NCI-H2196 (cell line): ENCODE results near the gene MTHFD1L.

Experiments used
- DNase-seq: peaks from one replicate; lab custom pipeline; 2025; ENCODE audit not compliant: unreplicated experiment; lab: John Stamatoyannopoulos, UW

MTHFD1L gene

GRCh38 chr6:150897400-150897943 lies 32.0 kb downstream of the MTHFD1L start:
- no peak for DNase-seq

DNA sequence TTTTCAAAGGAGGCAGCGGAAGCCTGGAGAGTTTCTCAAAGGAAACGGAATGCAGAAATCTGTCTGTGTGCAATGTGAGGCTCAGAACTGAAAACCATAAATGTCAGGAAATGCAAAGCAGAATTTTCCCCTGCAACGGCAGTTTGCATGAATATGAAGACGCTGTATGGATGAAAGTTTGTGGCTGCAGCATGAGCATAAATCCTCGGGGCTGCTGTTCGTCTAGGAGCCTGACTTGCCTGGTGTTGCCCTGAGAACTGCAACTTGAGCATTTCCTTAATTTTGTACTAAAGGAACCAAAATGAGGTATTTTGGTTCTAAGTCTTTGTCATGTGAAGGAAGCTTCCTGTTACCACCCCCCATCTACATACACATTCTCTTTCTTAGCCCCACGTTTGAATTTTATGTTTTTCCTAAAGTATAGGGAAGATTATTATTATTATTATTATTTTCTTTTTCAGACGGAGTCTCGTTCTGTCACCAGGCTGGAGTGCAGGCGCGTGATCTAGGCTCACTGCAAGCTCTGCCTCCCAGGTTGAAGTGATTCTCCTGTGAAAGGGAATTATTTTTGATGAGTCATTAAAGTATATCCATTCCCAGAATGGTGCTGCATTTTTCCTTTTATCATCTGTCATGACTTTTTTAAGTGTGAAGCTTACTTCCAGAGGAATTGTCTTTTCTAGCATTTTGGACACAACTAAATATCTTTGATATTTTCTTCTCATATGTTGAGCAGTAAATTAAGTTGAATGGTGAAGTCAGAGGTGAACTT lies 33.1 kb downstream of the MTHFD1L start:
- DNase-seq, result no peak

DNA sequence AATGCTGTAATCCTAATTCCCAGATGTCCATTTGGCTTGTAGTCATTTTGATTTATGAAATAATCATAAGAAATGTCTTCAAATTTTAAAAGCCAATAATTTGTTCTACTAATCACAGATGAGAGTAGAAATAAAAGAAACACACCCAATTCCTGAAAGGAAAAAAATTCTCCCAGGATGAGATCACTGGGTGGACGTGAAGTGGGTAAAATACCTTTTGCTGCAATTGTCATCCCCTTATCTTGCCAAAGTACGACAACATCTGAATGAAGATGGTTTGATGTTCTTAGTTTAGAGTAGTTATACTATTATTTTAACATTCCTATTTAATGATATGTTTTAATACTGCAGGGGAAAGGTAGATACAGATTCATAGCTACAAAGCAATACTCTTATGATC lies 33.7 kb downstream of the MTHFD1L start:
- no peak for DNase-seq

DNA sequence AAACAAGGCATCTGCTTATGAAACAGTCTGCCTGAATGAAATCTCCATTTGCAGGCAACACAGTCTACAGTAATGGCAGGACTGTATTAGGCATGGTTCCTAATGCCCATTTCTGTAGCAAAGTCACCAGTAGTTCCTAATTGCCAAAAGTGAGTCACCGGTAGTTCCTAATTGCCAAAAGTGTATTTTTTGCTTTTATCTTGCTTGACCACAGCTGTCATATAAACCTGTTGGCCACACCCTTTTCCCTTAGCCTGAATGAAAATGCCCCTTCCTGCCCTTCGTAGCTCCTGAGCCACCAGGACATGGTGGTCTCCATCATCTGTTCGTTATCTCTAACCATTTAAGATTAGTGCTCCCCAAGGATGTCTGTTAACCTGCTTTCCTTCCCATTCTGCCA lies 34.5 kb downstream of the MTHFD1L start:
- no peak for DNase-seq

DNA sequence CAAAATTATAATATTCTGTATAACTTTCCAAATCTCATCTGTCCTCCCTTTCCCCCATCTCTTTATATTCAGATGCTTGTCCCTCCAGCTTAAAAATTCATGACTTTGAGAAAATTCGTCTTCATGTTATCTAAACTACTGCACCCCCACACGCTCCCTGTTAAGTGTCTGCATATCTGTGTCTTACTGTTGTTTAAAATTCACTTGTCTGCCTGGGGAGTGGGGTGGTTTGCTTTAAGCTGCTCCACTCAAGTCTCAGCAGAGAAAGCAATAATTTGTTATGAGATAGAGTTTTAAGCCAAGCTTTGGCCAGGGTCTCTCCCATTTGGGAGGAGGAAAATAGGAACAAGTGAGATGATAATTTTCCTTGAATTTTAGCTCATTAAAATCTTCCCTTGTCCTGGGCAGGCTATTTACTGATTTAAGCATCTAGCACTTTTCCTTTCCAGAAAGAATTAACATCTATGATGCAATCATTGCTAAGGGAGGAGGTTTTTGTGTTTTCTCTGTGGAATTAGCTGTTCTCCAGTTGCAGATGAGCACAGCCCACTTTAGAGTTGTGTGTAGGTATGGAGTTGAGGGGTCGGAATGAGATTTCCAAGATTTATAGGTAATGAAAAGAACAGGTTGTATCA lies 36.8 kb downstream of the MTHFD1L start:
- no peak for DNase-seq

GRCh38 chr6:150905769-150906168 lies 40.3 kb downstream of the MTHFD1L start:
- no peak for DNase-seq

GRCh38 chr6:150906641-150907326 lies 41.3 kb downstream of the MTHFD1L start:
- DNase-seq, result no peak

- no peak for DNase-seq
Observed at GRCh38 chr6:150907383-150907782, 41.9 kb downstream of the MTHFD1L start.

GRCh38 chr6:150908901-150909300 lies 43.4 kb downstream of the MTHFD1L start:
- DNase-seq, result no peak

- DNase-seq, result no peak
Observed at GRCh38 chr6:150910561-150910960, 45.1 kb downstream of the MTHFD1L start.

DNA sequence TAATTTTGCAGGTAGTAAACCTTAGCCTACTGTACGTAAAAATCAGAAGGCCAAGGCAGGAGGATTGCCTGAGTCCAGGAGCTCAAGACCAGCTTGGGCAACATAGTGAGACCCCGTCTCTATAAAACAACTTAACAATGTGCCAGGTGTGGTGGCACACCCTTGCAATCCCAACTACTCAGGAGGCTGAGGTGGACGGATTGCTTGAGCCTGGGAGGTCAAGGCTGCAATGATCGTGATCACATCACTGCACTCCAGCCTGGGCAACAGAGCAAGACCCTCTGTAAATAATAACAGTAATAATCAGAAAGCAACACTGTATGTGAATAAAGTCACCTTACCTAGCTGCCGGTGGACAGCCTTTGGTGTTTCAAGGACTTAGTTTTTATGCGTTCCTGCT lies 48.9 kb downstream of the MTHFD1L start:
- no peak for DNase-seq

DNA sequence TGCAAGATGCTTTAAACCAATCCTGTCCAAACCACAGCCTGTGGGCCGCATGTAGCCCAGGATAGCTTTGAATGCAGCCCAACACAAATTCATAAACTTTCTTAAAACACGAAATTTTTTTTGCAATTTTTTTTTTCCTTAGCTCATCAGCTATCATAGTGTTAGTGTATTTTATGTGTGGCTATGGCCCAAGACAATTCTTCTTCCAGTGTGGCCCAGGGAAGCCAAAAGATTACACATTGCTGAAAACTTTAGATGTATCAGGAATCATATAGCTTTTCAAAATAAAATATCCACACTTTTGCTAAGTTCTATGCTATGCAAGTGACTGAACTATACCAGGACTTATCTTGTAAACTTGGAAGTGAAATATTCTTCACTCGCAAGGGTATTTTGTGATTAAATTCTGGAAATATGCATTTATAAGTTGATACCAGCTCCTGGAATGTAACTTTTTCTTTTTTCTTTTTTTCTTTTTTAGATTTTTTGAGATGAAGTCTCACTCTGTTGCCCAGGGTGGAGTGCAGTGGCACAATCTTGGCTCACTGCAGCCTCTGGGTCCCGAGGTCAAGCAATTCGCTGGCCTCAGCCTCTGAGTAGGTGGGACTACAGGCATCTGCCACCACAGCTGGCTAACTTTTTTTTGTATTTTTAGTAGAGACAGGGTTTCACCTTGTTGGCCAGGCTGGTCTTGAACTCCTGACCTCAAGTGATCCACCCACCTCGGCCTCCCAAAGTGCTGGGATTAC lies 49.8 kb downstream of the MTHFD1L start:
- DNase-seq, result no peak

DNA sequence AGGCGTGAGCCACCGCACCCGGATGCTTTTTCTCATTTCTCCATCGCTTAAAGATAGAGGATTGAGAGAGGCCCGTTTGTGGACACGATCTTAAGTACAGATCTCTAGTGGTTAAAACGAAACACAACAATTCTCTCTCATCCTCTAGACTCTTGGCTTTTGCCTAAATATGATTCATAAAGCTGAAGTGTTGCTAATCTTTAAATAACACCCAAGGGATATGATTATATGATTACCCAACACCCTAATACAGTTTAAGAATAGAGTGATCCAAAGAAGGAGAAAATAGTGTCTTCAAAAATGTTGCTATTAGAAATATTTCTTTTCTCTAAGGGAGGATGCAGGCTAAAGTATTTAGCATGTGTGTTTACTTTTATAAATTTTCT lies 50.4 kb downstream of the MTHFD1L start:
- DNase-seq, result no peak

- DNase-seq, result no peak
Observed at GRCh38 chr6:150919938-150920337, 54.4 kb downstream of the MTHFD1L start.

DNA sequence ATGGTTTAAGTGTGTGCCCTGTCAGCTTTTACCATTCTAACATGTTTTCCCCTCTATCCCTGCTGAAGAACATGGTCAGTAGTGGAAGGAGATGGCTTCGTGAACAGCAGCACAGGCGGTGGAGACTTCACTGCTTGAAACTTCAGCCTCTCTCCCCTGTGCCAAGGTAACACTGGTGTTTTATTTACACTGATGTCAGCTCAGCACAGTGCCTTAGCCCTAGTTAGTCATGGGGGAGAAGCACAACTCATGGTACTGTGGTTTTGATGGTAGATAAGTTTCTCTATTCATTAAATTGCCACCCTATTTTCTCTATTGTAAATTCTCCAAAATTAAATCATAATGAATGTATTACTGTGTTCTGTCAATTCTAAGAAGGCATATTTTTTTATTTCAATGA lies 56.6 kb downstream of the MTHFD1L start:
- DNase-seq, result no peak

- no peak for DNase-seq
Observed at GRCh38 chr6:150924808-150925589, 59.5 kb downstream of the MTHFD1L start.

DNA sequence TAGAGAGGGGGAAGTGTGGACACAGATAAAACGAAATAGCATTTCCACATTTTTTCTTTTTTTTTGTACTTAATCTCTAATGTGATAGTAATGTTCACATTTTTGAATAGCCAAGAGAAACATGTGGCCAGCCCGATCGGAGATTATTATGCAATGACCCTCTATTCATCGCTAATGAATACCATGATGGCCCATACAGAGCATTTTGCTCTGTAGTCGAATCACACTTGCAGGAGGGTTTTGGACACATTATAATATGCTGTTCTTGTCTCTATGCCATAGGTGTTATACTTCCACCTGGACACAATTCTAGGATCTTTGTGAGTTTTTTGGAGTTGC lies 60.1 kb downstream of the MTHFD1L start:
- no peak for DNase-seq

DNA sequence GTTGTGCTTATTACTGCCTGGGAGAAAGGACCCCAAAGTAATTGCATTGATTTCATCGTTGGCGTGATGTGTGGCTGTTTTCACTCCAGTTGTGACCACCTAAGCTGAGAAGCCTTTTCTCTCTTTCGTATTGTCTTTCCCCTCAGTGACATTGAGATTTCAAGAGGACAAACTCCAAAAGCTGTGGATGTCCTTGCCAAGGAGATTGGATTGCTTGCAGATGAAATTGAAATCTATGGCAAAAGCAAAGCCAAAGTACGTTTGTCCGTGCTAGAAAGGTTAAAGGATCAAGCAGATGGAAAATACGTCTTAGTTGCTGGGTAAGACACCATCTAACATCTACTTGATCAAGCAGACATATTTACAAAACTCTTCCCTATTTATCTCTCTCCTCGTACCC lies 60.5 kb downstream of the MTHFD1L start:
- no peak for DNase-seq

GRCh38 chr6:150928882-150929281 lies 63.4 kb downstream of the MTHFD1L start:
- no peak for DNase-seq

GRCh38 chr6:150929416-150929815 lies 63.9 kb downstream of the MTHFD1L start:
- no peak for DNase-seq

DNA sequence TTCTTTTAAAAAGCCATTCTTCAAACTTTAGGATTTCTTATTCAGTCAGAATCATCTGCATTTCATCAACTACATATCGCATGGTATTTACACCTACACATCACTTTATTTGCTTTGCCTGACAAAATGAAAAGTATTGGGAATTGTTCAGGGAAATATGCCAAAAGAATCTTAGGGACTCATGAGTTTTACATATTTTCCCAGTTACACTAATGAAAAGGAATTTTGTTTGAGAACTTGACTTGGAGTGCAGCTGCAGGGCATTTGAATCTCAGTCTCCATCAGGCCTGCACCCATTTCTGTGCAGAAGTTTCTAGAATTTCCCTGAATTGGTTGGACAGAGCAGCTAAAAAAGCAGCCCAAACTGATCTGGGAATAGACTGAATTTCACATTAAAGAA lies 65.3 kb downstream of the MTHFD1L start:
- DNase-seq, result no peak
